Mesothelial cell of epicardium (in vitro differentiated cells): ENCODE data around the gene AIF1. TPM values are rescaled to one million over a fixed set of nuclear protein-coding genes. Genes with fewer than 3 reads are reported as not detected.

Source experiments
- DNase-seq, 2 experiments: peaks; one replicate each; pipeline ENCODE4 v3.0.0; 2021; ENCODE audit warnings: low spot score in 2 of 2; ENCODE audit not compliant: unreplicated experiment in 2 of 2
- H3K27ac Mint-ChIP-seq: 2 replicates; pipeline ENCODE4 v1.8.0; 2021; ENCODE audit warnings: mixed read lengths
- H3K27me3 Mint-ChIP-seq: 2 replicates; pipeline ENCODE4 v1.8.0; 2021; ENCODE audit warnings: low read depth, mixed read lengths
- H3K36me3 Mint-ChIP-seq: 2 replicates; pipeline ENCODE4 v1.8.0; 2021; ENCODE audit warnings: mixed read lengths
- H3K4me1 Mint-ChIP-seq: 2 replicates; pipeline ENCODE4 v1.8.0; 2021; ENCODE audit warnings: mixed read lengths
- H3K4me3 Mint-ChIP-seq: 2 replicates; pipeline ENCODE4 v1.8.0; 2021; ENCODE audit warnings: mild to moderate bottlenecking, moderate library complexity, mixed read lengths
- H3K9me3 Mint-ChIP-seq: 2 replicates; pipeline ENCODE4 v1.8.0; 2021; ENCODE audit warnings: mixed read lengths
- CTCF ChIP-seq: fragments of 200-600 bp; sonication (generic); IDR thresholded peaks from one replicate; pipeline ENCODE4 v1.5.0; 2021; ENCODE audit warnings: antibody characterized with exemption; ENCODE audit not compliant: unreplicated experiment
- total RNA-seq: library from RNA; stranded (reverse); gene quantifications from 3 replicates; pipeline ENCODE4 v1.2.1, GENCODE V29; 2021

AIF1 gene
- 5.1 to 6.0 TPM (median 5.1 TPM) in 3 replicates for total RNA-seq

- Mint-ChIP-seq H3K27ac (peak within 1 kb of the TSS; percentile 21), H3K9me3 (no peaks in the 10 kb centered on the region), H3K36me3 (no peaks in the 10 kb centered on the region), H3K27me3 (no peaks in the 10 kb centered on the region), H3K4me3 (no peak within 1 kb of the TSS), H3K4me1 (peaks cover 31% of the 10 kb centered on the region)
- no peak for DNase-seq
- no peak for TF ChIP-seq CTCF
These were observed at the start of gene AIF1 for GRCh38 chr6:31614684-31615578. Gene AIF1, plus strand, starts transcription at chr6:31615234. Its CDS starts 96 bp downstream, at chr6:31615330.

- Mint-ChIP-seq H3K27ac (no peak overlapping the region), H3K27me3 (peaks cover 7% of the 10 kb centered on the region), H3K36me3 (no peaks in the 10 kb centered on the region), H3K4me3 (no peak overlapping the region), H3K9me3 (no peaks in the 10 kb centered on the region), H3K4me1 (no peaks in the 10 kb centered on the region)
- no peak for DNase-seq
- no peak for TF ChIP-seq CTCF
These were observed 47.3 kb upstream of the AIF1 start for GRCh38 chr6:31567531-31568370.

- Mint-ChIP-seq H3K4me1 (no peaks in the 10 kb centered on the region), H3K36me3 (no peaks in the 10 kb centered on the region), H3K9me3 (no peaks in the 10 kb centered on the region), H3K27me3 (peaks cover 7% of the 10 kb centered on the region), H3K4me3 (no peak overlapping the region), H3K27ac (no peak overlapping the region)
- TF ChIP-seq CTCF = no peak
- no peak for DNase-seq
These were observed 46.5 kb upstream of the AIF1 start for GRCh38 chr6:31568537-31568961.

- Mint-ChIP-seq H3K4me3 (no peak overlapping the region), H3K27me3 (peaks cover 7% of the 10 kb centered on the region), H3K9me3 (no peaks in the 10 kb centered on the region), H3K4me1 (no peaks in the 10 kb centered on the region), H3K36me3 (no peaks in the 10 kb centered on the region), H3K27ac (no peak overlapping the region)
- no peak for DNase-seq
- TF ChIP-seq CTCF = no peak
These were observed 45.0 kb upstream of the AIF1 start for GRCh38 chr6:31569861-31570536.

- H3K36me3 Mint-ChIP-seq = no peaks in the 10 kb centered on the region
- TF ChIP-seq CTCF = no peak
- H3K27me3 Mint-ChIP-seq = peaks cover 7% of the 10 kb centered on the region
- no peak within 1 kb of the TSS for H3K4me3 Mint-ChIP-seq
- no peak within 1 kb of the TSS for H3K27ac Mint-ChIP-seq
- no peak for DNase-seq
- peaks cover 5% of the 10 kb centered on the region for H3K4me1 Mint-ChIP-seq
- H3K9me3 Mint-ChIP-seq = no peaks in the 10 kb centered on the region
These were observed 42.8 kb upstream of the AIF1 start, which contains the start of gene LTA for GRCh38 chr6:31572041-31572911. Gene LTA, plus strand, starts transcription at chr6:31572289. Its CDS starts 454 bp downstream, at chr6:31572743.
